ENCODE results near the gene SIAH1. TPM values are rescaled to one million over a fixed set of nuclear protein-coding genes. Genes with fewer than 3 reads are reported as not detected.
A peak's percentile ranks its signal among the peaks of the same experiment; 100 is the strongest.

SIAH1 gene
- total RNA-seq, 4 donors from 2014 or later: 27.2 to 31.8 (median 30.9) TPM

DNA sequence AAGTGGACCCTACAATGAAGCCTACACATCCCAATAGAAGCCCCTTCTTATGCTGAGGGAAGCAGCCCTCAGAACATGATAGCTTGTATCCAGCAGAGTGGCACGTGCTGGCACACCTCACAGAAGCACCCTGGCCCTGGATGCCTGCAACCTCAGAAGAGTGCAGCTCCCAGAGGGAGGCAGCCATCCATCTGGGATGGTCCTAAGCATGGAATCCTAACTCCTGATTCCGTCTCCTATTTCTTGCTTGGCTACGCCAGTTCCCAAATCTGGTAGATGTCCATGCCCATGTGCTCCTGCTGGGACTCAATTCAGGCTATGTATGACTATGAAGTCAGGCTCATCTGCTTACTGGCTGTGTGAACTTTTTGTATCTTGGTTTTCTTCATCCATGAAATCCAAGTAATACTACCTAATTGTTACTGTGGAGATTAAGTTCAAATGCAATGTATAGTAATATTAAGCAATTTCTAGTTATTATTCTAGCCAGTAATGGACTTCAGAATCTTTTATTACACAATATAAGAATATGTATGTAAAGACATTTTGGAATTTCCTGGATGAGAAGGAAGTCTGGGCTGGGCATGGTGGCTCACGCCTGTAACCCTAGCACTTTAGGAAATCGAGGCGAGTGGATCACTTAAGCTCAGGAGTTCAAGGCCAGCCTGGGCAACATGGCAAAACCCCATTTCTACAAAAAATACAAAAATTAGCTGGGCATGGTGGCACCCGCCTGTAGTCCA is 32.4 kb downstream of the SIAH1 start:
- TF ChIP-seq CTCF (IDR thresholded peaks at IDR 0.05) (no peak), EP300 (IDR thresholded peaks at IDR 0.05) (no peak), POLR2A (IDR thresholded peaks at IDR 0.05) (no peak), POLR2AphosphoS5 (IDR thresholded peaks at IDR 0.05) (no peak)
- H3K4me1 ChIP-seq: peaks cover 0 to 33% (median 0%) of the 10 kb centered on the region in 3 donors
- no peaks in the 10 kb centered on the region for H3K9me3 ChIP-seq
- no peak overlapping the region for H3K4me3 ChIP-seq
- no peak overlapping the region for H3K27ac ChIP-seq
- 88 to 92% methylated on average over 3 to 5 of the region's 7 CpGs for WGBS, 2 donors (ENCODE audit: low coverage in 1 of 2)
- ATAC-seq: no peak
- H3K27me3 ChIP-seq: no peaks in the 10 kb centered on the region
- H3K36me3 ChIP-seq: peaks cover 3 to 76% of the 10 kb centered on the region in 2 donors

- ATAC-seq: no peak
- peaks cover 0 to 16% (median 0%) of the 10 kb centered on the region in 3 donors for H3K4me1 ChIP-seq
- peaks cover 3 to 73% of the 10 kb centered on the region in 2 donors for H3K36me3 ChIP-seq
- WGBS, 2 donors (ENCODE audit: low coverage in 1 of 2): no CpG with 5 or more reads among the region's 3 CpGs
- no peak overlapping the region for H3K4me3 ChIP-seq
- H3K9me3 ChIP-seq: no peaks in the 10 kb centered on the region
- TF ChIP-seq EP300 (IDR thresholded peaks at IDR 0.05): no peak
- no peak for TF ChIP-seq POLR2AphosphoS5 (IDR thresholded peaks at IDR 0.05)
- no peak for TF ChIP-seq POLR2A (IDR thresholded peaks at IDR 0.05)
- TF ChIP-seq CTCF (IDR thresholded peaks at IDR 0.05): no peak
- peak overlapping the region in 2 of 4 donors; percentile 2 to 30 for H3K27ac ChIP-seq
- no peaks in the 10 kb centered on the region for H3K27me3 ChIP-seq
Measured at GRCh38 chr16:48350736-48351135, 34.5 kb downstream of the SIAH1 start.

- H3K9me3 ChIP-seq: no peaks in the 10 kb centered on the region
- H3K4me1 ChIP-seq: no peaks in the 10 kb centered on the region
- H3K4me3 ChIP-seq: no peak overlapping the region
- no peaks in the 10 kb centered on the region for H3K27me3 ChIP-seq
- TF ChIP-seq CTCF (IDR thresholded peaks at IDR 0.05) (no peak), POLR2AphosphoS5 (IDR thresholded peaks at IDR 0.05) (no peak), EP300 (IDR thresholded peaks at IDR 0.05) (no peak), POLR2A (IDR thresholded peaks at IDR 0.05) (no peak)
- peaks cover 0 to 67% of the 10 kb centered on the region in 2 donors for H3K36me3 ChIP-seq
- no peak for ATAC-seq
- H3K27ac ChIP-seq: no peak overlapping the region
- 72 to 83% methylated on average over 3 to 4 of the region's 4 CpGs for WGBS, 2 donors (ENCODE audit: low coverage in 1 of 2)
Measured at GRCh38 chr16:48347980-48348379, 37.2 kb downstream of the SIAH1 start.

DNA sequence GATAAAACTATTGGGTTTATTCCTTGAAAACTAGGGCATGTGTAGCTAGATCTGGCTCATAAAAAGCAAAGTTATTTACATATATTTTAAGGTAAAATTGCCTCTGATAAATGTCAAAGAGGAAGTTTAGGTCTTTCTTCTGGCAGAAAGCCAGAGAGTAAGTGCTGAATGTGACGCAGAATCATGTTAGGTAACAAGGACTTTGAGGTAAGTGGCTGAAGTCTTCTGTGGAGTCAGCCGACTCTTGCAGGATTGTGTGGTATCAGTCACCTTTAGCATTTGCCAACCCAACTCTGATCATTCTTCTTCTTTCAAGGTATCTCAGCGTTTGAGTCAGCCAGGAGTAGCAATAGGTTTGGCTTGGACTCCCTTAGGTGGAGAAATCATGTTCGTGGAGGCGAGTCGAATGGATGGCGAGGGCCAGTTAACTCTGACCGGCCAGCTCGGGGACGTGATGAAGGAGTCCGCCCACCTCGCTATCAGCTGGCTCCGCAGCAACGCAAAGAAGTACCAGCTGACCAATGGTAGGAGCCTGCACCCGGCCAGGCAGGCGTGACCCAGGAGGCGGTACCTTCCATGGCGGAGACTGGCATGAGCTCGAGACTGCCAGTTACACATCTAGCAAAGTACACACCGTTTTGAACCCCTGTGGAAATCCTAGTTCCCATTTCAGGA is 37.9 kb downstream of the SIAH1 start:
- H3K27ac ChIP-seq: no peak overlapping the region
- no peaks in the 10 kb centered on the region for H3K27me3 ChIP-seq
- TF ChIP-seq EP300 (IDR thresholded peaks at IDR 0.05) (no peak), CTCF (IDR thresholded peaks at IDR 0.05) (no peak), POLR2A (IDR thresholded peaks at IDR 0.05) (no peak), POLR2AphosphoS5 (IDR thresholded peaks at IDR 0.05) (no peak)
- no peak overlapping the region for H3K4me3 ChIP-seq
- no peak for ATAC-seq
- H3K4me1 ChIP-seq: no peaks in the 10 kb centered on the region
- no peaks in the 10 kb centered on the region for H3K9me3 ChIP-seq
- 70 to 92% methylated on average over 3 to 5 of the region's 20 CpGs for WGBS, 2 donors (ENCODE audit: low coverage in 1 of 2)
- peaks cover 0 to 67% of the 10 kb centered on the region in 2 donors for H3K36me3 ChIP-seq

Data from gastroesophageal sphincter (tissue), 4 donors.